HK-2 (cell line): Measurements from ENCODE around the gene STK36.

ENCODE experiments used
- DNase-seq: peaks from one replicate; pipeline ENCODE4 v3.0.0-alpha.2; 2018; ENCODE audit not compliant: unreplicated experiment

The STK36 gene, protein sequence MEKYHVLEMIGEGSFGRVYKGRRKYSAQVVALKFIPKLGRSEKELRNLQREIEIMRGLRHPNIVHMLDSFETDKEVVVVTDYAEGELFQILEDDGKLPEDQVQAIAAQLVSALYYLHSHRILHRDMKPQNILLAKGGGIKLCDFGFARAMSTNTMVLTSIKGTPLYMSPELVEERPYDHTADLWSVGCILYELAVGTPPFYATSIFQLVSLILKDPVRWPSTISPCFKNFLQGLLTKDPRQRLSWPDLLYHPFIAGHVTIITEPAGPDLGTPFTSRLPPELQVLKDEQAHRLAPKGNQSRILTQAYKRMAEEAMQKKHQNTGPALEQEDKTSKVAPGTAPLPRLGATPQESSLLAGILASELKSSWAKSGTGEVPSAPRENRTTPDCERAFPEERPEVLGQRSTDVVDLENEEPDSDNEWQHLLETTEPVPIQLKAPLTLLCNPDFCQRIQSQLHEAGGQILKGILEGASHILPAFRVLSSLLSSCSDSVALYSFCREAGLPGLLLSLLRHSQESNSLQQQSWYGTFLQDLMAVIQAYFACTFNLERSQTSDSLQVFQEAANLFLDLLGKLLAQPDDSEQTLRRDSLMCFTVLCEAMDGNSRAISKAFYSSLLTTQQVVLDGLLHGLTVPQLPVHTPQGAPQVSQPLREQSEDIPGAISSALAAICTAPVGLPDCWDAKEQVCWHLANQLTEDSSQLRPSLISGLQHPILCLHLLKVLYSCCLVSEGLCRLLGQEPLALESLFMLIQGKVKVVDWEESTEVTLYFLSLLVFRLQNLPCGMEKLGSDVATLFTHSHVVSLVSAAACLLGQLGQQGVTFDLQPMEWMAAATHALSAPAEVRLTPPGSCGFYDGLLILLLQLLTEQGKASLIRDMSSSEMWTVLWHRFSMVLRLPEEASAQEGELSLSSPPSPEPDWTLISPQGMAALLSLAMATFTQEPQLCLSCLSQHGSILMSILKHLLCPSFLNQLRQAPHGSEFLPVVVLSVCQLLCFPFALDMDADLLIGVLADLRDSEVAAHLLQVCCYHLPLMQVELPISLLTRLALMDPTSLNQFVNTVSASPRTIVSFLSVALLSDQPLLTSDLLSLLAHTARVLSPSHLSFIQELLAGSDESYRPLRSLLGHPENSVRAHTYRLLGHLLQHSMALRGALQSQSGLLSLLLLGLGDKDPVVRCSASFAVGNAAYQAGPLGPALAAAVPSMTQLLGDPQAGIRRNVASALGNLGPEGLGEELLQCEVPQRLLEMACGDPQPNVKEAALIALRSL (N-terminal part only)

DNA sequence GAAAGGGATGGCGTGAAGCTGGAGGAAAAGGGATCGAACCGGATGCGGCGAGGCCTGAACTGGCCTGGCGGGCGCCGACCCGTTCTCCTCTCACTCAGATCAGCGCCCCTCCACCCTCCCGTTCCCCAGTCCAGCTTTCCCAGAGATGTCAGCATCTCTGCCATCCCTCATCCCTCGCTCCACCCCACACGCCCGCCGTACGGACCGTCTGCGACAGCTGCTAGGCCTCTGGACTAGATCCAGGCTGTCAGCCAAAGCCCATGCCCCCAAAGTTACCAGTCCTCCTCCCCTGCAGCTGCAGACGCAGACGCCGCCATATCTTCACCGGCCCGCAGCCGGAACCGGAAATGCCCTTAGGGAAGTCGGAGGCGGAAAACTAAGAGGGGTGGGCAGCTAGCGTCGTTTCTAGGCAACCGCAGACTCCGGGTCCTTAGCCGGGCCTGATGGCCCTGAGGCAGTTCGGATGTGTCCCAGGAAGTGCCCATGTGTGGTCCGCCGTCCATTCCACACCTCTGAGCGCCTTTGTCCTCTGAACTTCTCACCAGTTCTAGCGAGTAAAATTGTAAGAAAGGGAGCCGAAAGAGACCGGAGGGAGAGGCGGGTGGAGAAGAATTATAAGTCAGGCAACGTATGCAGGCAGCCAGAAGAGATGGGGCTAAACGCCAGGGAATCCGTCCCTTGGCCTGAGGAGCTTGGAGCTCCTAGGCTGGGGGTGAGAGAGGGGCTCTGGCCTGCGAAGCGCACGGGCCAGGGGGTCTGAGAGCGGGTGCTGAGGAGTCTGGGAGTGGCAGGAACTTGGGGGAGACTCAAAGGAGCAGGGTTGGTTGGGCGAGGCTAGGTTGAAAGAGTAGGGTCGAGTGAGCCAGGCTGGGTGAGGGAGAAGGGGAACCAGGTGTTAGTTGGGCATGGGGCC lies at the start of gene STK36, which contains the start of gene RNF25:
Gene STK36, plus strand, starts transcription at position 433 of the 913 bp plus-strand sequence. CDS start 744 bp downstream, outside the sequence.
Gene RNF25, minus strand, starts transcription at position 349 of the 913 bp plus-strand sequence. Its CDS starts 32 bp downstream, at position 317.
- peak; percentile 81 for DNase-seq

DNA sequence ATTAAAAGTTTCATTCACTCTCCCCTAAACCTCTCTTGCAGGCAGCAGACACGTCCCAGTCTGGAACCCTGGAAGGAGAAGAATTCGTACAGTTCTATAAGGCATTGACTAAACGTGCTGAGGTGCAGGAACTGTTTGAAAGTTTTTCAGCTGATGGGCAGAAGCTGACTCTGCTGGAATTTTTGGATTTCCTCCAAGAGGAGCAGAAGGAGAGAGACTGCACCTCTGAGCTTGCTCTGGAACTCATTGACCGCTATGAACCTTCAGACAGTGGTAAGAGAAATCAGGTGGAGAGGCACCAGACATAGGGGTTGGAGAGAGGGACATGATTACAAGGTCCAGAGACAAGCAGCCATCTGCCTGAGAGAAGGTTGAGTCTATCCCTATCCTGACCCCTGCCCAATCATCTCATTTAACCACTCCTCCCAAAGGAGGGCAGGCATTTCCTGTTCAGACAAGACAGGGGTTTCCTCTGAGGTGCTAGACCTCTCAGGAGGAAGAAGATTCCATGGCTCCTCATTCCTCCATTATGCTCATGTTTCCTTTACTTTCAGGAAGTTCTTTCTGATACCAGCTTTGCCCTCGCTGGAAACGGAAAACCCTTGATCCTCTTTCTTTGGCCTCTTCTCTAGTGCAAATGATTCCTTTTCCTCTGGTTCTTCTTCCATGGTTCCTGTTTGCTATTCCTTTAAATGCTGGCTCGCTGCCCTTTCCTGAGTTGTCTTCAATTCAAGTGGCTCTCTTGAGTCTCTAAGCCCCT lies 49.1 kb upstream of the STK36 start:
- DNase-seq: no peak

DNA sequence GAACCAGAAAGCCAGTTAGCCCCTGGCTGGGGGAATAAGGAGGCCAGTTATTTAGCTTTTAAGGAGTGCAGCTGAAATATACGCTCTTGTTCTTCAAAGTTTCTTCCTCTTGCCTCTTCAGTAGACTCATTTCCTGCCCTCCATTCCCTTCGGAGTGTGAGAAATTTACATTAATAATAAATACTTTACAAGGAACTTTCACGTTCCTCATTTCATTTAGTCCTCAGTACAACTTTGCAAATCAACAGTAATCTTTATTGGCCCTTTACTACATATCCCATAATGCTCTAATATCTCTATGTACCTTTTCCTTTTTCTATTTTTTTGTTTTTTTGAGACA lies 48.5 kb upstream of the STK36 start:
- DNase-seq: no peak

DNA sequence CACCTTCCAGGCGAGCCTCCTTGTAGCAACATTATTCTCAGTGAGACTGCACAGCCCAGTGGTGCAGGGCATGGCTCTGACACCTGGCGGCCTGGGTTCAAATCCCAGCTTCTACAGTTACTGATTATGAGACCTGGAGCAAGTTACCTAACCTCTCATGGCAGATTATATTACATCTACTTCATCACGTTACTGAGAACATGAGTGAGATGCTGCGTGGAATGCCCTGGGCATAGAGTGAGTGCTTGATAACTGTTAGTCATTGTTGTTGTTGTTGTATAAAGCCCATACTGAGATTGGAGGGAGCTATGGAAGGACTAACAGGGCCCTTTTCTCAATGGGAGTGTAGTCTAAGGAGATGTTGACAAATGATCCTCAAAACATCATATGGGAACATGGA lies 45.5 kb upstream of the STK36 start:
- DNase-seq: no peak

DNA sequence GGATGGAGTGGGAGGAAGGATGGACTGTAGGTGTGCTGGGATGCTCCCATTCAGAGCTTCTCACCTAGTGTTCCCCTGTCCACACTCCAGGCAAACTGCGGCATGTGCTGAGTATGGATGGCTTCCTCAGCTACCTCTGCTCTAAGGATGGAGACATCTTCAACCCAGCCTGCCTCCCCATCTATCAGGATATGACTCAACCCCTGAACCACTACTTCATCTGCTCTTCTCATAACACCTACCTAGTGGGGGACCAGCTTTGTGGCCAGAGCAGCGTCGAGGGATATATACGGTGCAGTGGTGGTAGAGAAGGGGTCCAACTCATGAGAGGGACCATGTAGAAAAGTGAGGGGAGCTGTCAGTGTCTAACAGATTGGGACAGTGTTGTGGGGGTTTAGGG lies 43.9 kb upstream of the STK36 start:
- no peak for DNase-seq

DNA sequence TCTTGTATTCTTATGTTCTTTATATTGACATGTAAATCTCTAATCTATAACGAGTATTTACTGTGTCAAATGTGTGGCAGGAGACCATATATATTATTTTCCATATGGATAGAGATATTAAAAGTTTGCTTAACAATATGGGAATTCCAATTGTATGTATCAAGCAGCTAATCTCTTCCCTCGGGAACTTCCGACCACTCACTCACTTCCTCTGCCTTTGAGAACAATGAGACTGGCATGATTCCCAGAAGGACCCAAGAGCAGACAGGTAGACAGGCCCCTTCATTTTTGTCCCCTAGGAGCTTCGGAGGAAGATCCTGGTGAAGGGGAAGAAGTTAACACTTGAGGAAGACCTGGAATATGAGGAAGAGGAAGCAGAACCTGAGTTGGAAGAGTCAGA lies 40.0 kb upstream of the STK36 start:
- no peak for DNase-seq

DNA sequence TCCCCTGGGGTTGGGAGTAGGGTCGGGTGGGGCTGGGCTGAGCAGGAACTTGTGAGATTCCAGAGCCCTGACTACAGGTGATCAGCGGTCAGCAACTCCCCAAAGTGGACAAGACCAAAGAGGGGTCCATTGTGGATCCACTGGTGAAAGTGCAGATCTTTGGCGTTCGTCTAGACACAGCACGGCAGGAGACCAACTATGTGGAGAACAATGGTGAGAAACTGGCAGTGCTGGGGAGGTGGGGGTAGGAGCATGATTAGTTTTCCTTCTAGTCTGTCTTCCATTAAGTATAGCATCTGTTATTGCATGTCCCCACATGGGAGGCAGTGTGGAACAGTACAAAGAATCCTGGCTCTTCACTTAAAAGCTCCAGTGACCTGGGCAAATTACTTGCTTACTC lies 36.2 kb upstream of the STK36 start:
- no peak for DNase-seq

DNA sequence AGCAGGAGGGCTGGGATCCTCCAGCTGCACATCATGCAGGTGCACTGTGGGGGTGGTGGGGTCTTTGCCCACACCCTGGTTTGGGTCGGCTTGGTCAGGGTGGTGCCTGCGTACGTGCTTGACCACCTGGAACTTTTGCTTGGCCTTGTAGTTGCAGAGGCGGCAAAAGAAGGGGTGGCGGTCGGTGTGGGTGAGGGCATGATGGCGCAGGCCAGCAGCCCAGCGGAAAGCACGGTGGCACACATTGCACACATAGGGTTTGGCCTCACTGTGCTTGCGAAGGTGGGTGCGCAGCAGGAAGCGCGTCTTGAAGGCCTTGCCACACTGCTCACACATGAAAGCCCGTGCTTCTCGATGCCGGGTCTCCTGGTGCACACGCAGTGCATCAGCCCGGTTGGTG lies 33.5 kb upstream of the STK36 start:
- no peak for DNase-seq

DNA sequence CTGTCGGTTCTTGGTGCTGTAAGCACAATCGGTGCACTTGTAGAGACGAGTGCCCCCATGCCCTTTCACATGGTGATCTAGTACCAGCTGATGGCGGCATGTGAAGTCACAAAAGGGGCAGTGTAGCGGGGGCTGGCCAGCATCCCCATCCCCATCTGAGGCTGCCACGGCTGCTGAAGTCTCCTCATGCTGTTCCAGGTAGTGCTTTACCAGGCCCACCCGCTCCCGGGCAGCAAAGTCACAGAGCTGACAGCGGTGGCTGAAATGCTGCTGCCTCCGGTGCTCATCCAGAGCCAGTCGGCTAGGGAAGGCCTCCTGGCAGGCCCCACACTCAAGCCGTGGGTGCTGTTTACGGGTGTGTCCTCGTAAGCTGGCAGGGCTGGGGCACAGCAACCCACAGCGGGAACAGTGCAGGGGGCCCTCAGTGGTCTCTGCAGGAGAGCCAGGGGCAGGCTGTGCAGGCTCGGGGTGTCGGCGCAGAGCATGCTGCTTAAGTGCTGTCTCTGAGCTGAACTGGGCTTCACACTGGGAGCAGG lies 29.7 kb upstream of the STK36 start:
- DNase-seq: no peak

DNA sequence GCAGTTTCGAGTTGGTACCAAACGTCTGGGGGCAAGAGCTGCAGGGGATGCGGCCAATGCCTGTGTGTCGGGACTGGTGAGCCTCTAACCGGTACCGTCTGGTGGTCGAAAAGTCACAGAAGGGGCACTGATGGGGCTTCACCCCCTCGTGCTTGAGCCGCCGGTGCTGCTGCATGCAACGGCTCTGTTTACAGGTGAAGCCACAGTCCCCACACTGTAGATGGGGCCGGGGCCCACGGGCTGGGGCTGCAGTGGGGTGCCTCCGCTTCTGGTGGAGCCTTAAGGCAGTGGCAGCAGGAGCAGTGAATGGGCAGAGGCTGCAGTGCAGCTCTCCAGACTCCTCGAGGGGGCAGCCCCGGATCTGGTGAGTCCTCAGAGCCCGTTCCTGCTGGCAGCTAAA lies 29.1 kb upstream of the STK36 start:
- DNase-seq: no peak

DNA sequence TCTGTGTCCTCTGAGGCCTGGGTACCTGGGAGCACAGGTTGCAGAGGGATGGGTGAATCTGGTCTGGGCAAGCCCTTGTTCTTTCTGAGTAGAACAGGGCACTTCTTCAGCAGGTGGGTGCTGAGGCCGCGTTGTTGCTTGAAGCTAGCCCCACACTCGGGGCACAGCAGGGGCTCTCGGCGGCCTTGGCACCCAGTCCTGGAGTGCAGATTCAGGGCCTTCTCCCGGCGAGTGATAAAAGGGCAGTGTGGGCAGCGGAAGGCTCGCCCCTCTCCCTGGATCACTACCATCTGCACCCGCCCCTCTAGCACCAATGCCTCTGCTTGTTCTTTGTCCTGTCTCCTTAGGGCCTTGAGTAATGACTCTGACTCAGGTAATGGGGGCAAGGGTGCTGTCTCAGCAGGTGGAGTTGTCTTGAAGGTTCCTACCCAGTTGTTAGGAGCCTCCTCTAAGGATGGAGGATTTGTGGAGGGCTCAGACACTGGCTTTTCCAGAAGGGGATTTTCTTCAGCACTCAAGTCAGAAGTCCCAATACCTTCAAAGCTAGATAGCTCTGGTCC lies 28.1 kb upstream of the STK36 start:
- no peak for DNase-seq

DNA sequence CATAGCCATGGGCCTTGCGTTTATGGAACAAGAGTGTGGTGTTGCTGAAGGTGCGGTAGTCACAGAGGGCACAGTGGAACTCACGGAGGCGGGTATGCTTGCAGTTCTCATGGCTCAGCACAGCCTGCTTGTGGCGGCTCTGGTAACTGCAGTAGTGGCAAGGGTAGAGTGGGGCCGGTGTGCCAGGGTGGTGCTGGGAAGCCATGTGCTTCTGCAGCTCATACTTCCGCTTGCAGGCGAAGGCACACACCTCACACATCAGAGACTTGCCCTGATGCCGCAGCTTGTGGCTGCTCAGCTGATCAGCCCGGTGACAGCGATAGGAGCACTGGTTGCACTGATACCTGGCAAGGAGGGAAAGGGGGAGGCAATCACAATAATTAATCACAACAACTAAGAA lies 27.2 kb upstream of the STK36 start:
- DNase-seq: peak; percentile 75

DNA sequence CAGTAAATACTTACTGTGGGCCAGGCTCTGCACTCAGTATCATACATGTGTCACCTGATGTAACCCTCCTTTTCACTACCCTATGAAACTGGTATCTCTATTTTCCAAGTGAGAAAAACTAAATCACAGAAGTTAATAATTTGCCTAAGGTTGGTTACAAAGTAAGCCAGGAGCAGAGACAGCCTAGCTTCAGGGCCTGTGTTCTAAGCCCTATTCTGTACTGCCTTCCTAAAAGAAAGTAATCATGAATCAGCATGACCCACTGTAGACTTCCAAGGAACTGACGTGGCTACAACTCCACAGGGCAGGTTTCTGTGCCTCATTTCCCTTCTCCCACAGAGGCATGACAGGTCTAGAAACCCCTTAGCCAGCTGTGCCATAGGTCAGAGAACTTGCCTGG lies 26.8 kb upstream of the STK36 start:
- DNase-seq: peak; percentile 69

DNA sequence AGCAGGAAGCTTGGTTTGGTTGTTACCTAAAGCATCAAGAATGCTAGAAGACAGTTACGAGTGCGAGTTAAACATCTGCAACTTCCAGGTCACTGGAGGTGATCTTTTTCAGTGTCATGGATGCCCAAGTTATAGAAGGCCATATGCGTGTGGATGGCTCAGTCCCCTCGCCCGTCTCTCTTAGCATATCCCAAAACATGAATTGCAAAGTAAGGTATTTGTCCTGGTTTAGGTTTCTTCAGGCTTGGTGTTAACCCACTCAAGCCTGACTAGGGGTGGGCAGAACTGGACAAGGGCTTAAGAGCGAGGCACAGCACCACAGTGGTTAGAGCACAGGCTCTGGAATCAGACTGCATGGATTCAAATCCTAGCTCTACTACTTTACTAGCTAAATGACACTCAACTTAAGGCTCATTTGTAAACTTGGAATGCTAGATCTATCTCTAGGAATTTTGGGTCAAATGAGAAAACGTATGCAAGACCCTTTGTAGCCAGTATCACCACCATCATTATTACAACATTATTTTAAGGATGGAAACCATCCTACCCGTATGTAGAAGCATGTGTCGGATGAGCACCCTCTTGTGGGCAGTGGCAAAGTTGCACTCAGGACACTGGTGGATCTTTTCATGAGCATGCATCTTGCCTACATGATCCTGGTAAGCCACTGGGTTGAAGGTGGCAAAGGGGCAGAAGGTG lies 23.6 kb upstream of the STK36 start:
- DNase-seq: peak; percentile 52

DNA sequence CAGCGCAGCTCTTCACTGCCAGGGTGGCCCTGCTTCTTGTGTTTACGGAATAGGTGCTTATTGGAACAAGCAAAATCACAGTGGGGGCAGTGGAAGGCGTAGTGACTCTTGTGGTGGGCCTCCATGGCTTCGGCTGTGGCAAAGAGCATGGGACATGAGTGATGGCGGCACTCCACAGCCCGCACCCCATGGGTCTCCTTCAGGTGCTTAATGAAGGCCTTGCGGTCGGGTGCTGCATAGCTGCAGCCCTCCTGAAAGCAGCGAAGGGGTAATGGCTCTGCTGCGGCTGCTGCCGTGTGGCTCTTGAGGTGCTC lies 23.1 kb upstream of the STK36 start:
- no peak for DNase-seq

DNA sequence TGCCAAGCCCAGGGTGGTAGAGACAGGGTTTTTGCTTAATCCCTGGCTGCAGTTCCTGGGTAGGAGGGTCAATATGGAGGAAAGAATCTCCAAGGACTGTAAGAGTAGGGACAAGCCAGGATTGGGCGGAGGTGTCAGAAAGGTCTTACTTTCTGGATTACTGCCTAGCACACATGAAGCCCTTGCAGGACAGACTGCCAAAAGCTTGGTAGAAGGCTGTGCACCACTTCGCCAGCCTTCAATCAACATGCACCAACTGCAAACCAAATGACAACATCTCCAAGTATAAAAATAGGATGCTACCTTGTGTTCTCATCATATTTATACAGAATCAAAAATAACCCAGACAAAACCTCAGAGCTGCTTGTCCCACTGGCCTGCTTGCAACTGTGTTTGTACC lies 16.1 kb upstream of the STK36 start:
- DNase-seq: no peak

DNA sequence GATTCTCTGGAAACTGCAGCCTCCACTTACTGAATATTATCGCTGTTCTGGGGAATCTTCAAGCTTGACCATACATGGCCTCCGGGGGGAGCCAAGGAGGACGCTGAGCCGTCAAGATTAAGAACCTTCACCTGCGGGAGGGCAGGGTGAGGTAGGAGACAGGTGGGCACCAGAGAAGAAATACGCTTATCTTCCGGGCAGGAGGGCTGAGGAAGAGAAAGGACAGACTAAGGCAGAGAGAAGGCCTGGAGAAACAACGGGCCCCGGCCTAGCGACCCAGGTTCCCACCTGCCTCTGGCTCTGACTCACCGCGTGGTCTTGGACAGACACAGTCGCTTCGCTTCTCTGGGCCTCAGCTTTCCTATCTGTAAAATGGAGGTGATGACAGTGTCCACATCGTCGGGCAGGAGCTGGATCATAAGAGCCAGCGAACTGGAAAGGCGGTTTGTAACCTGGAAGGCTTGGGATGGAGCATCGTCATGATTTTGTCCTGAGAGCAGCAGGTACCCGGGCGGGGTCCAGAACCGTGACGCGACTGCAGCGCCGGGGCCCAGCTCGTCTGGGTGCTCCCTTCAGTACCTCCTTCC lies 13.1 kb upstream of the STK36 start:
- DNase-seq: peak; percentile 59

DNA sequence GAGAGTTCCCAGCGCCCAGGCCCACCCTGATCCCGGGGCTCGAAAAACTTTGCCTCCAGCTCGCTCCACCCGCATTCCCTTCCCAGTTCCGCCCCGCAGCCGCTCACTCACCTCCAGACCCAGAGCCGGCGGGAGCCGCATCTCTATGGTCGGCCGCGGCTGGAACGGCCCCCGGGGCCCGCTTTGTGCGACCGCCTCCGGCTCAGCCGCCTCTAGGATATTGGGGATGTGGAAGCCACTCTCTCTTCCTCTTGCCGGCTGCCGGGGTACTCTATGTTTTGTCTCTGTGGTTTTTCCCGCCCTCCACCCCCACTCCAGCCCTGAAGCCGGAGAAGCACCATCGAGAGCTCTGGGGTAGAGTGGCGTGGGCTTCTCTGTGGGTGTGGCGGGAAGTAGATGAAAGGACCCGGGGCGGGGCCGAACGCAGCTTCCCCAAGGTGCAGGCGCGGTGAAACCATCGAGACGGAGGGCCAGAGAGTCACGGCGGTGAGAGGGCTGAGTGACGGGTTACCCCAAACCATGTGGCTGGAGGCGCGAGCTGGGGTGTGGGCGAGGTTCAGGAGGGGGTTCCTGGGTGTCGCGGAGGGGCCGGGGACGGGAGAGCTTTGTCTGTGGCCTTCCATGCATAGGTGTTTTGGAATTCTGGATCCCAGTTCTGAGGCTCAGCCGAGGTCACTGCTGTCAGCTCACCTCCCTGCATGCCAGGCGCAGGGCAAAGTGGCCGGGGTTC lies 12.5 kb upstream of the STK36 start, which contains the start of the genes BCS1L and ZNF142:
Gene BCS1L, plus strand, starts transcription at position 426 of the 730 bp plus-strand sequence. CDS start 1,305 bp downstream, outside the sequence.
Gene ZNF142, minus strand, starts transcription at position 366 of the 730 bp plus-strand sequence. CDS start 3,194 bp downstream, outside the sequence.
- DNase-seq: peak; percentile 91
